IPS-11a (cell line): ENCODE results near the gene SSBP2.
"Not testable (repeated sequence)": the region's sequence is repeated elsewhere in the genome, so short reads cannot be mapped to it uniquely, and the experiment has no call there.

Experiments
- H3K4me3 ChIP-seq: one replicate; pipeline ENCODE4 v1.5.1; 2013; ENCODE audit warnings: low read depth, low read length, control low read depth

The SSBP2 gene

DNA sequence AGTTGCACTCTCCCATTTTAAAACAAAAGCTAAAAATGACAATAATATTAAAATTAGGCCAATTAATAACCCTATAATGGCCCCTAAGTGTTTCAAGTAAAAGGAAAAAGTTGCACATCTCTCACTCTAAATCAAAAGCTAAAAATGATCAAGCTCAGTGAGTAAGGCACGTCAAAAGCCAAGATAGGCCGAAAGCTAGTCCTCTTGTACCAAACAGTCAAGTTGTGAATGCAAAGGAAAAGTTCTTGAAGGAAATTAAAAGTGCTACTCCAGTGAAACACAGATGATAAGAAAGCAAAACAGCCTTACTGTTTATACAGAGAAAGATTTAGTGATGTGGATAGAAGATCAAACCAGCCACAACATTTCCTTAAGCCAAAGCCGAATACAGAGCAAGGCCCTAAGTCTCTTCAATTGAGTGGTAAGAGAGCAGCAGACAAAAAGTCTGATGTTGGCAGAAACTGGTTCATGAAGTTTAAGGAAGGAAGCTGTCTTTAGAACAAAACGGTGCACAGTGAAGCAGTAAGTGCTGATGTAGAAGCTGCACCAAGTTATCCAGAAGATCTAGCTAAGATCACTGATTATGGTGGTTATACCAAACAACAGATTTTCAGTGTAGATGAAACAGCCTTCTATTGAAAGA lies 212.9 kb downstream of the SSBP2 start:
- no peak overlapping the region for H3K4me3 ChIP-seq

DNA sequence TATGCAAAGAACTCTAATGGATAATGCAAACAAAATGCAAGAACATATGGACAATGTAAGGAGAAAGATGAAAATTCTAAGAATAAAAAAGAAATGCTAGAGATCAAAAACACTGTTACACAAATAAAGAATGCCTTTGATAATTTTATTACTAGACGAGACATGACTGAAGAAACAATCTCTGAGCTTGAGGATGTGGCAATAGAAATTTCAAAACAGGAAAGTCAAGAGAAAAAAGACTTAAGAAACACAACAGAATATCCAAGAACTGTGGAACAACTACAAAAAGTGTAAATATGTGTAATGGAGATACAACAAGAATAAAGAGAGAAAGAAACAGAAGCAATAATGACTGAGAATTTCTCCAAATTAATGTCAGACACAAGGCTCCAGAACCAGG lies 216.5 kb downstream of the SSBP2 start:
- no peak overlapping the region for H3K4me3 ChIP-seq

DNA sequence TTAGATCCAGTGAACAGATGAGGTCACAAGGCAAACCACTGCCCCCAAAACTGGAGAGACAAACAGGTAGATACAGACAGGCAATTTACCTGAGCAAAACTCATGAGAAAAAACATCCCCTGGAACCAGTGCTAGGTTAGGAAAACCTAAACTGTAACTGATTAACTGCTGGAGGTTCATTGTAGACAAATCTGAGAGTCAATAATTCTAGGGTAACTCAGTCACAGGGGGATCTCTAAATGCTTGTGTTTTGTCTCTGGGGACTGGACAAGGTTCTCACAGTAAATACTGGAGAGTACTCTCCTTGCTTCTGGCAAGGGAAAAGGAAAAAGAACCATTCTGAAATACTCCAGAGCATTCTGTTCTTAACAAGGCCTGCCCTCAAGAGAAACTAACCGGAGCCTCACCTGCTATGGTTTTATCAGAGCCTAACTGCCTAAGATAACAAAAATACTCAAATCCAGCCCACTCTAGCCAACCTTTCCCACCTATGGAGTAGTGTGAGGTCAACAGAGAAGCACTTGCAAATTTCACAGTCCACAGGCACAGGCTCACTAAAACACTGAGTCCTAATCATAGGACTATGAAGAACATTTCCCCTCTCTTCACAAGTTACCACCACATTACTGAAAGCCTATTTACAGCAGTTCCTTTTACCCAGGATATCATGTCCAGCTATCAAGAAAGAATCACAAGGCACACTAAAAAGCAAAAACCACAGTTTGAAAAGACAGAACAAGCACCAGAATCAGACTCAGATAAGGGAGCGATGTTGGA lies 217.1 kb downstream of the SSBP2 start:
- no peak overlapping the region for H3K4me3 ChIP-seq

DNA sequence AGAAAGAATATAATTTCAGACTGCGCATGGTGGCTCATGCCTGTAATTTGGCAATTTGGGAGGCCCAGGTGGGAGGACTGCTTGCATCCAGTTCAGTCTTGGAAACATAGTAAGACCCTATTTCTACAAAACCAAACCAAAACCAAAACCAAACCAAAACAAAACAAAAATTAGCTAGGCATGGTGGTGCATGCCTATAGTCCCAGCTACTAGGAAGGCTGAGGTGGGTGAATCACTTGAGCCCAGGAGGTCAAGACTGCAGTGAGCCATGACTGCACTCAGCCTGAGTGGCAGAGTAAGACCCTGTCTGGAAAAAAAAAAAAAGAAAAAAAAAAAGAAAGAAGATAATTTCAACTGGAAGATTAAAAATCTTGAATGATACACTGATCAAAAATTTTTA lies 220.0 kb downstream of the SSBP2 start:
- no peak overlapping the region for H3K4me3 ChIP-seq

DNA sequence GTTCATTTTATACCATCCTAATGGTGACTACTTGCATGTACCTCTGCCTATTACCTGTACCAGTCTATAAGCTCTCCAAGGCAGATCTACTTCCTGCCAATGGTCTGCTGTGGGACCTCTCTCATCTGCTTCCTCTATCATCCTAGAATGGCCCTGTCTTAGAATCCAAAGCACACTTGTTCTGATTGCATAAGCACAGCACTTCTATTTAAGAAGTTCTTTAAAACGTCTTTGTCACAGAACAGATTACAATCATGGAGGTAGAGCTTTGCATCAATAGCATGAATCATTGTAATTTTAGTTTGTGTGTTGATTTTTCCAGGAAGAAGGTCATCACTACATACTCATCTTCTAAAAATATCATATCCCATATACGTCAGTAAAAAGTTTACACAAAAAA lies 225.2 kb downstream of the SSBP2 start:
- H3K4me3 ChIP-seq = no peak overlapping the region

DNA sequence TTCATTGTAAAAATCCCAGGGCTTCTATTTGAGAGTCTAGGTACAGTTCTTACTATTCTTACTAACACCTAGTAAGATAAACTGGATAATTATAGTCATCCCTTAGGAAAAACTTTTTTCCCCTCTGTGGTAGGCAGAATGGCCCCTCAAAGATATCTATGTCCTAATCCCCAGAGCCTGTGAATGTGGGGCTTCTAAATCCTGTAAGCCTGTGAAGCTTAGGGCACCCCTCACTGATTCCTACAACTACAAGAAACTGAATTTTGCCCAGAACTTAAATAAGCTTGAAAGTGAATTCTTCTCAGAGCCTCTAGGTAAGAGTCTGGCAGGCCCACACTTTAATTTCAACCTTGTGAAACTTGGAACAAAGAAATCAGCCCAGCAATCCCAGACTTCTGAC lies 226.9 kb downstream of the SSBP2 start:
- no peak overlapping the region for H3K4me3 ChIP-seq

DNA sequence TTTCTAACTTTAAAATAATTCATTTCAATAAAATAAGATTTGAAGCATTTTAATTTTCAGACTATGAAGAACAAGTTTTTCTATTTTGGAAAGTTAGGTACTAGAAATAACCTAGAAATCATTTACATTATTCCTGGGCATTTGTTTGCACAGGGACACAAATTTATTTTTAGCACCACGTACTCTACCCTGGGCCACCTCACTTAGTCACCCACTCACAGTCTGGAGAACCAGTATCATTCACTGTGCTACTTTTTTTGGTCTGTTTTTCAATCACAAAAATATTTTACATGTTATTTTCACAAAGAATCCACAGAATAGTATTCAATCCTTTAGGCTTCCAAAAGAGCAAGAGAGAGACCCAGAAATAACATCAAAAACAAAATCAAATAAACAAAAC lies 228.3 kb downstream of the SSBP2 start:
- H3K4me3 ChIP-seq = no peak overlapping the region

GRCh38 chr5:81520769-81521168 lies 230.1 kb downstream of the SSBP2 start:
- H3K4me3 ChIP-seq = no peak overlapping the region

DNA sequence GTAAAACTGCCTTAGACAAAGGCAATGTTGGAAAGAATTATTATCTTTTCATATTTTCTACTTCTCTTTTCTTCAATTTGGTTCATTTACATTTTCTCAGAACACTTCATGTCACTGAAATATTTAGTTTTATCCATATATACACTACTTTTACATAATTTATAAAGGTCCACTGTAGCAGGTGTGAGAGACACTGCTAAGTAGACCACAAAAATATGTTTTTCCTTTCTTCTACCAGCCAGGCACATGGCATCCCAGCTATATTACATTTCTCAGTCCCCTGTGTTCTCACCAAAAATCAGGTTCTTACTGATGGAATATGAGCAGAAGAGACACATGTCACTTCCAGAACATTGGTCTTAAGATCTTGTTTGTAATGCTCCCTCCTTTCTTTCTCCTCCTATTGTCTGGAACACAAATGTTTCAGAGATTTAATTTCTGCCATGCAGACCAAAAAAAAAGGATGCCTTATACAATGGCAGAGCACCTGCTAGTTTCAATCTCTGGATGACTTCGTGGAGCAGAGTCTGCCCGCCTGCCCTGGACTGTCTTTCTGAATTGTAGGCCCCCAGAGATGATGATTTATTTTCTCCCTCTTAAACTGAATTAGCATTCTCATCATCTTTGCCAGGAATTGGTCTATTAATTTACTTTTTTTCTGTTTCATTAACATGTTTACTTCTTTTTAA lies 231.5 kb downstream of the SSBP2 start:
- H3K4me3 ChIP-seq = no peak overlapping the region

GRCh38 chr5:81517462-81517861 lies 233.4 kb downstream of the SSBP2 start:
- H3K4me3 ChIP-seq = no peak overlapping the region

DNA sequence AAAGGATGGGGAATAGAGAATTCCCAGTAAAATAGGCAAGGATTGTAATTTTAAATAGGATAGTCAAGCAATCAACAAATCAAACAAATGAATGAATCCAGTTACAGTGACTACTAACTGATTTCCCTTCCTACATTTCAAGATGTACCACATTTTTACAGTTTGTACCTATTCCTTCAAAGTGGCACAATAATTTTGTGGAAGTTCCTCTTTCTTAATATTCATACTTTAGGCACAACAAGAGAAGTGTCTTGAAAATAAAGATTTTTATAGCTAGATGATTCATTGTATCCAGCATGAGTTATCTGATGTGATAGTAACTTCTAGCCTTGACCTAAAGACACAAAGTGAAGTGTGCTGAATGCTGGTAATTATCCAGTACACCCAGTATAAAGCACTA lies 234.8 kb downstream of the SSBP2 start:
- no peak overlapping the region for H3K4me3 ChIP-seq

- H3K4me3 ChIP-seq = no peak overlapping the region
Observed at GRCh38 chr5:81513982-81514381, 236.9 kb downstream of the SSBP2 start.

DNA sequence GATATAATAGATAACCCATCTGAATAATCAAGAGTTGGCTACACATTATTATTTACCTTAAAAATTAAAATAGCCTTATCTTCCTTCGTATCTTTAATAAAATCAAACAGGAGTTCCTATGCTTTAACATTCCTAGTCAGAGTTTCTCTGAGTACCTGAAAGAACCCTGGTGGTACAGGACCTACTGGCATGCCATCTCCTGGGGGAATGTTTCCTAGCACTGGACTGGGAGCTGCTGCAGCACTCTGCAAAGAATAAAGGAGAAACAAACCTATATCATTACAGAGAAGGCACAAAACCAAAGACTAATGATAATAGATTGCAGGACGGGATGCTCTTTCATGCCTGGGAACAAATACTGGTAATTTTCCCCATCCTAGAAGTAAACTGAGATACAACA lies 237.4 kb downstream of the SSBP2 start:
- H3K4me3 ChIP-seq = no peak overlapping the region

DNA sequence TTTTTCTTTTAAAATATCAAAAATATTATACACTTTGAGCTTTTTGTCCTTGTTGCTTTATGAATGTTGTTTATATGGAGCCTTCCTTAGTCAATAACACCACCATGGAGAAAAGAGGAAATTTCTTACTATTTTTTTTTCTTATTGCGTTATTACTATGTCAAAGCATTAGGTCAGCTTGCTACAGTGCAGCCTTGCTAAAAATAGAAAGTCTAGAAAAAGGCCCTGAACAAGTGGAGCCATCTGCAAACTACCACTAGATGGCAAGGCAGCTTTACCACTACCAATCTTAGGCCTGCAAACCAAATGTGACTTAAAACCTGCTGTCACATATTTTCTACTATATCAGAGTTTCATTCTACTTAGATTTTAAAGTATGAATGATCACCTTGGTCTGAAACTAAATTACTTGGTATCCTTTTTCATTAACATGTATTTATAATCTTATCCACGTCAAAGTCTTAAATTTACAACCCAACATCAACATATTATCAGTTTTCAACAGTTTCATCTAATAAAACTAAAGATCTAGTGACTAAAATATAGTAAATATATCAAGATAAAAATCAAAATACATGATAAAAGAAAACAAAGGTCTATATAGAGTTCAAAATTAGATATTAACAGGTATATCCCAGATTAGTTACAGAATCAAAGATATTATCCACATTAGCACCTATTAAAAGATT lies 243.9 kb downstream of the SSBP2 start:
- H3K4me3 ChIP-seq = no peak overlapping the region

- no peak overlapping the region for H3K4me3 ChIP-seq
Observed at GRCh38 chr5:81506378-81506777, 244.5 kb downstream of the SSBP2 start.

DNA sequence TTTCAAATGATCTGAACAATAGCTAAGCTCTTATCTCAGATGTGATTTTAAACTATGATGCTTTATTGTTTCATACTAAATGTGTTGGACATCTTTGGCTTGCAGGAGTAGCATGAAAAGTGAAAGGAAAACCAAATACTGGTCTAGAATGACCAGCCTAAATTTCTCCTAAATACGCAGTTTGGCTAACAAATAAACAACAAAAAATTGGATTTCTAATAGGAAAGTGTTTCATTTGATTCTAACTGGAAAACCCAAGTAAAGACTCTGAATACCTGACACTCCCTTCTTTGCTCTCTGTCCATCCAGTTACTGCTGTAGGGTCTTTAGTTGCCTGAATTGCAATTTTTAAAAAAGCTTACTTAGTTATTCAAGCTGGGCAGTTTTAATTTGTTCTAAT lies 245.2 kb downstream of the SSBP2 start:
- H3K4me3 ChIP-seq = no peak overlapping the region

- not testable (repeated sequence) for H3K4me3 ChIP-seq
Observed at GRCh38 chr5:81503602-81504001, 247.3 kb downstream of the SSBP2 start.

GRCh38 chr5:81495286-81495685 lies 255.6 kb downstream of the SSBP2 start:
- no peak overlapping the region for H3K4me3 ChIP-seq

DNA sequence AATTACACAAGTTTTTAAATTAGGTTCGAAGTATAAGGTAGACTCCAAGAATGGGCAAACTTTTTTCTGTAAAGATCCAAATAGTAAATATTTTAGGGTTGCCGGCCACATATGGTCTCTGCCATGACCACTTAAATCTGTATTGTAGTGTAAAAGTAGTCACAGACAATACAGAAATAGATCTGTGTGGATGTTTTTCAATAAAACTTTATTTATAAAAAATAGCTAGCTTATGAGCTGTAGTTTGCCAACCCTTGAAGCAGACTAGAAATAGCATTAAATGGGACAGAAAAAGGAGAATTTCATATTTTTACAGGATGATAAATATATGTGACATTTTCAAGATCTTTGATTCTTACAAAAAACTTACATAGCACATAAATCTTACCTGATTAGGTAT lies 262.0 kb downstream of the SSBP2 start:
- H3K4me3 ChIP-seq = no peak overlapping the region

GRCh38 chr5:81486711-81487110 lies 264.2 kb downstream of the SSBP2 start:
- no peak overlapping the region for H3K4me3 ChIP-seq

- H3K4me3 ChIP-seq = no peak overlapping the region
Observed at GRCh38 chr5:81482595-81482994, 268.3 kb downstream of the SSBP2 start.

GRCh38 chr5:81473395-81473794 lies 277.5 kb downstream of the SSBP2 start:
- not testable (repeated sequence) for H3K4me3 ChIP-seq
